ENCODE results near the gene ZNRF3.

DNA sequence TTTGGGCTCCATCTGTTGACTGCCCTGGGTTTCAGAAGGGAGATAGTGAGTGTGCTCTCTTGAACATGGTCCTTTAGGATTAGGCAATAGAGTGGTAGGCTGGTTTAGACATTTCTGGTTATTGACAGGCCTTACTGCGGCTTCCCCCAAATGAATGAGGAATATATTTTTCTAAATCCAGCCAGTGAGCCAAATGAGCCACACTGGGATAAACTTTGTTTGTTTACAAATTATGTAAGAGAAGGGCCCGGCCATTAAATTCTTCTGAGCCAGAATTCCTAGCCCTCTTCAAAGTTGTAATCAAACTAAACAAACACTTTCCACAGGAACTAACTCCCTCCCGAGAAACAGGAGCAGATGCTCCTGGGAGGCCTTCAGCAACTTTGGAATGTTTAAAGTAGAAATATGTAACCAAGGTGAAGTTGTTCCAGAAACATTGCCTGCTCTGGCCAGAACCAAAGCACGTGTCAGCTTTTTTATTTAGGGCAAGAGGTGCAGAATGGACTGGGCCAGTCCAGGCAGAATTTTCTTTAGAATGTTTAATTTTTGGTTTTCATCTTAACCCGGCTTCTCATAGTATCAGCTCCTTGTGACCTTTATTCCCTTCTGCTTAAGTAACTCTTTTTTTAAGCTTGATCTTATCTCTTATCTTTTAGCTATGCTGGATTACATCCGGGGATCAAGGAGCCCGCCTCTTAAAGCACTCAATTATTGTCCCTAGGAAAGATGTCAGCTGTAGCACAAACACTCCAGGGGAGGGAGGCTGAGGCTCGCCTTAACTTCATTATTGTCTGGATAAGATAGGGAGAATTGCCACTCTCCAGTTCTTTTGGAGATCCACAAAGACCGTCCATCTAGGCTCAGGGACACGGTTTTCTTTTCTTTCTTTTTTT lies 28.7 kb downstream of the ZNRF3 start:
- TF ChIP-seq YY1 (IDR thresholded peaks at IDR 0.05; ENCODE audit: insufficient read depth, insufficient read length) (no peak), ZNF274 (IDR thresholded peaks at IDR 0.05; ENCODE audit: low read depth, low read length) (no peak)

Data from NT2/D1 (cell line).